Spinal cord (tissue), 10 donors: ENCODE measurements around the gene FBXO48. TPM values are rescaled to one million over a fixed set of nuclear protein-coding genes. Genes with fewer than 3 reads are reported as not detected.

Experiments used
- DNase-seq, 6 donors: peaks; one replicate each; pipeline versions ENCODE4 v3.0.0 to v3.0.0-alpha.2; 2013 to 2015; ENCODE audit warnings: low spot score in 6 of 6, low read depth in 4 of 6
- H3K27ac ChIP-seq: one replicate; pipeline ENCODE4 v1.5.1; 2013; ENCODE audit warnings: low read depth, low read length, control low read depth
- H3K27me3 ChIP-seq: one replicate; pipeline ENCODE4 v1.6.1; 2013; ENCODE audit warnings: low read length; ENCODE audit not compliant: control insufficient read depth, insufficient read depth
- H3K36me3 ChIP-seq: one replicate; pipeline ENCODE4 v1.6.1; 2013; ENCODE audit warnings: low read length; ENCODE audit not compliant: control insufficient read depth, insufficient read depth
- H3K4me1 ChIP-seq: one replicate; pipeline ENCODE4 v1.6.1; 2013; ENCODE audit warnings: low read length; ENCODE audit not compliant: control insufficient read depth, insufficient read depth
- H3K4me3 ChIP-seq: one replicate; pipeline ENCODE4 v1.5.1; 2013; ENCODE audit warnings: low read depth, low read length, control low read depth
- H3K9me3 ChIP-seq: one replicate; pipeline ENCODE4 v1.6.1; 2013; ENCODE audit warnings: low read length; ENCODE audit not compliant: control insufficient read depth, insufficient read depth
- WGBS: methylation state at CpG from one replicate; pipeline ENCODE4 v1.1.5; 2013; ENCODE audit warnings: missing lambda C conversion rate; ENCODE audit not compliant: insufficient coverage; 5-methylcytosine and 5-hydroxymethylcytosine counted together
- polyA plus RNA-seq, 2 donors: library from polyadenylated mRNA; unstranded; fragments of 120-200 nt; gene quantifications; one replicate each; pipeline ENCODE4 v1.2.1, GENCODE V29; 2013; ENCODE audit not compliant: insufficient read length in 2 of 2
- total RNA-seq, 2 donors: library from RNA; depleted of rRNA in 1 of 2; stranded (reverse); fragments of 120-200 nt in 1 of 2; fragments of >200 nt in 1 of 2; gene quantifications; one replicate each; pipeline versions ENCODE4 v1.2.3 to v1.2.4, GENCODE V29; 2013 to 2014
- donor health status: healthy.

FBXO48 gene
- total and polyA plus RNA-seq, 4 donors = 0.72 to 2.3 (median 1.7) TPM

DNA sequence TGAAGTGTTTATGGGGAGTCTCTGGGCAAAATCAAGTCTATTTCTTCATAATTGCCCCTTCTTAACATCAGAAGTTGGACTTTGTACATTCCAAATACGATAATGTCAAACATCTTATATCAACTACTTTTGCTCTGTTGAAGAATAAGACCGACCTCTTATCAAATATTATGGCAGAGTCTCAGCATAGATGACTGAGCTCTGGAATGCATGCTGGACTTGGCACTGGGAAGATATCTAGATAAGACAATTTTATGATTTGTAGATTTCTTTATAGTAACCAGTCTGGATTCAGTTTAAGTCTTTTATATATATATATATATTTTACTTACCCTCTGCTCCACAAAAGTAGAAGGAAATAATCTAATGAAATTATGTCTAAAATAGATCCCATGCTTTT is 8.5 kb upstream of the FBXO48 start:
- WGBS = no CpG with 5 or more reads among the region's 2 CpGs

DNA sequence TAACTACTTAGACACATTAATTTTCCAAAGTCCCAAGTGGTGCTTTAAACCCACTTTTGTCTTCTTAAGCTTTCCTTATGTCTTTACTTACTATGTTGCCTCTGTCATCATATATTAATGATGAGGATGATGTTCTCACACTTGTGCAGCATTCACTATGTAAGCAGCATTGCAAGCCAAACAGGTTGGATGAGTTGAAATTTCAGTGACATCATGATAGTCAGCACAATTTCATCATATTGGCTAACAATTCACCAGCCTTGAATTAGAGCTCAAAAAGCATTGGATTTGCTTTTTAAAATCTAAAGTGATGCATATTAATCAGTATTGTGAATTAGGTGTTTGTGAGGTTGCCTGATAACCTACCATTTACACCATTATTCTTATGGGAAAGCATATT is 8.0 kb upstream of the FBXO48 start:
- no peaks in the 10 kb centered on the region for H3K36me3 ChIP-seq
- no peak overlapping the region for H3K4me3 ChIP-seq
- no peaks in the 10 kb centered on the region for H3K4me1 ChIP-seq
- no peak for DNase-seq
- no peaks in the 10 kb centered on the region for H3K27me3 ChIP-seq
- H3K9me3 ChIP-seq = no peaks in the 10 kb centered on the region
- H3K27ac ChIP-seq = no peak overlapping the region

More for the DNA sequence above, 8.5 kb upstream of the FBXO48 start:
- Histone ChIP-seq H3K4me1 (no peaks in the 10 kb centered on the region), H3K27me3 (no peaks in the 10 kb centered on the region), H3K27ac (no peak overlapping the region), H3K36me3 (no peaks in the 10 kb centered on the region), H3K4me3 (no peak overlapping the region), H3K9me3 (no peaks in the 10 kb centered on the region)
- no peak for DNase-seq

DNA sequence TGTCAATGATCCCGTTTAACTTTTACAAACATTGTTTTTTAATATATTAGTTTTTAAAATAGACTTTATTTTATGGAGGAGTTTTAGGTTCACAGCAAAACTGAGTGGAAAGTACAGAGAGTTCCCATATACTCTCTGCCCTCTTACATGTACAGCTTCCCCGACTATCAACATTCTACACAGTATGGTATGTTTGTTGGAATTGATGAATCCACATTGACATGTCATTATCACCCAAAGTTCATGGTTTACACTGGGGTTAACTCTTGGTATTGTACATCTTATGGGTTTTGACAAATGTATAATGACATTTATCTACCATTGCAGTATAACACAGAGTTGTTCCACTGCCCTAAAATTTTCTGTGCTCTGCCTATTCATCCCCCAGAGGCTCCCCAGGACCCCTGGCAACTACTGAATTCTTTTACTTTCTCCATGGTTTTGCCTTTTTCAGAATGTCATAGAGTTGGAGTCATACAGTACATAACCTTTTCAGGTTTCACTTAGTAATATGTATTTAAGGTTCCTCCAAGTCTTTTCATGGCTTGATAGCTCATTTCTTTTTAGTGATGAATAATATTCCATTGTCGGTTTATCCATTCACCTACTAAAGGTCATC is 5.8 kb upstream of the FBXO48 start:
- H3K36me3 ChIP-seq = no peaks in the 10 kb centered on the region
- no peak overlapping the region for H3K4me3 ChIP-seq
- WGBS = no CpG with 5 or more reads among the region's 3 CpGs
- no peaks in the 10 kb centered on the region for H3K4me1 ChIP-seq
- H3K27me3 ChIP-seq = no peaks in the 10 kb centered on the region
- no peak for DNase-seq
- no peak overlapping the region for H3K27ac ChIP-seq
- H3K9me3 ChIP-seq = no peaks in the 10 kb centered on the region

DNA sequence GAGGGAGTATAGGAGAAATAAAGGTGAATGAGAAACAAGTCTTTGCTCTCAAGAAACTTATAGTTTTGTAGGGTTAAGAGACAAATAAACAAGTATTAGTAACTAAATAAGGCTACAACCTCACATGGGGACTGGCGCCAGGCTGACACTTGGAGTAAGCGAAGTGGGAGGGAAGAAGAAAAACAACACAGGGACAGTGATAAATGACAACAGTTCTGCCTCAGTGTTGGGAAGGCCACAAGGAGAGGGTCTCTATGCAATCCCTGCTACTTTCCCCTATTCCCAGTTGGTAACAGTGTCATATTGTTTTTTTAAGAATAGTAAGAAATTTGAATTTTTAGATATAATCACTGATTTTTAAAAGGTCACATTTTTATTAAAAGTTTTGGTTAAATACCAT is 4.3 kb upstream of the FBXO48 start:
- Histone ChIP-seq H3K27me3 (no peaks in the 10 kb centered on the region), H3K36me3 (no peaks in the 10 kb centered on the region), H3K4me3 (no peak overlapping the region), H3K27ac (no peak overlapping the region), H3K9me3 (no peaks in the 10 kb centered on the region), H3K4me1 (no peaks in the 10 kb centered on the region)
- DNase-seq = no peak
- 60% methylated on average over 2 of the region's 2 CpGs for WGBS

DNA sequence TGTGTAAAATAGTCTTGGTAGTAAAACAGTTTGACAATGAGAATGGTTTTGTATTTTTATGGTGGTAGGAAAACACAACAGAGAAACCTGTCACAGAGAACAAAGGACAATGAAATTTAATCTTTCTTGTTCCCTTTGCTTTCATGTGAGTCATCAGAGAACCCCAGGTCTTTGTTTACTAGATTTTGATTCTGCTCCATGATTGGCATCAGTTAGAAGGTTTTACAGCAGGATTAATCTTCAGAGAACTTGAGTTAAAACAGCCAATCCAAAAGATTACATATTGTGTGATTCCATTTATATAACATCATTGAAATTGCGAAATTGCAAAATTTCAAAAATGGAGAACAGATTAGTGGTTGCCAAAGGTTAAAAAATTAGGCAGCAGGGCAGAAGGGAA is 2.8 kb upstream of the FBXO48 start:
- no peak overlapping the region for H3K27ac ChIP-seq
- no peaks in the 10 kb centered on the region for H3K36me3 ChIP-seq
- WGBS = 71% methylated on average over 1 of the region's 1 CpG
- H3K9me3 ChIP-seq = no peaks in the 10 kb centered on the region
- H3K27me3 ChIP-seq = no peaks in the 10 kb centered on the region
- H3K4me1 ChIP-seq = no peaks in the 10 kb centered on the region
- no peak overlapping the region for H3K4me3 ChIP-seq
- DNase-seq = no peak

GRCh38 chr2:68468801-68469200 is 1.7 kb upstream of the FBXO48 start:
- H3K4me3 ChIP-seq = no peak overlapping the region
- WGBS = 100% methylated on average over 1 of the region's 2 CpGs
- H3K36me3 ChIP-seq = no peaks in the 10 kb centered on the region
- no peaks in the 10 kb centered on the region for H3K9me3 ChIP-seq
- no peak overlapping the region for H3K27ac ChIP-seq
- H3K4me1 ChIP-seq = no peaks in the 10 kb centered on the region
- no peak for DNase-seq
- no peaks in the 10 kb centered on the region for H3K27me3 ChIP-seq

GRCh38 chr2:68466778-68467076 is 367 bp downstream of the FBXO48 start:
- H3K27ac ChIP-seq = peak overlapping the region; percentile 84
- WGBS = 0% methylated on average over 18 of the region's 18 CpGs
- H3K4me3 ChIP-seq = peak overlapping the region; percentile 92
- H3K9me3 ChIP-seq = no peaks in the 10 kb centered on the region
- H3K27me3 ChIP-seq = no peaks in the 10 kb centered on the region
- peak in 1 of 6 donors; percentile 29 for DNase-seq
- no peaks in the 10 kb centered on the region for H3K4me1 ChIP-seq
- H3K36me3 ChIP-seq = no peaks in the 10 kb centered on the region

GRCh38 chr2:68466361-68466777 is 725 bp downstream of the FBXO48 start:
- WGBS = 7% methylated on average over 5 of the region's 11 CpGs
- DNase-seq = peak in 1 of 6 donors; percentile 45

DNA sequence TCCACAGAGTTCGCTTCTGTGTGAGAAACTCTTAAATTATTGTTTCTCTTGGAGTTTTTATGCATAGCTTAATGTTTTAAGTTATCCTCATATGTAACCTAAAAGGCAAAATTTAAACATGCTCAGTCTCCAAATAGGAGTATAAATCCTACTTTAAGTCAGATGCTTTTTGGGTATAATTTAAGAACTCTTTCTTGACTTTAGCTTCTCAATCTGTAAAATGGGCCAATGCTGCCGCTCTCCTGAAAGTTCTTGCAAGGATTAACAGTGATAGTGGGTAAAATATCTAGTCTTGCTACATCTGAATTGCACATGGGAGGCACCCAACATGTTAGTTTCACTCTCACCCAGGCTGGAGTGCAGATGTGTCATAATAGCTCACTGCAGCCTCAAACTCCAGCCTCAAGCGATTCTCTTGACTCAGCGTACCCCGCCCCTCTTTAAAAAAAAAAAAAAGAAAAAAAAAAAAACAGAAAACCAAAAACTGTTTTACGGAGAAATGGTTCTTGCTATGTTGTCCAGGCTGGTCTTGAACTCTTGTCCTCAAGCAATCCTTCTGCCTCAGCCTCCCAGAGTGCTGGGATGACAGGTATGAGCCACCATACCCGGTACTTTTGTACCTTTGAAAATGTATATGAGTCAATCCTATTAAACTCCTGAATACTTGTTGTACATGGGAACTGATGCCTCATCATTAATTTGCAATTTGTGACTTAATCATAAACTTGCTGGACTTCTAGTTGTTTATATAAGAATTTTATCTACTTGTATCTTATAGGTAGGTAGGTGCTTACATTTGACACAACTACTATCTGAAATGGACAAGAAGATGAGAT is 1.8 kb downstream of the FBXO48 start:
- WGBS = 100% methylated on average over 2 of the region's 7 CpGs

More at GRCh38 chr2:68466361-68466777, 725 bp downstream of the FBXO48 start:
- Histone ChIP-seq H3K36me3 (no peaks in the 10 kb centered on the region), H3K4me1 (no peaks in the 10 kb centered on the region), H3K27ac (peak overlapping the region; percentile 84), H3K4me3 (peak overlapping the region; percentile 92), H3K9me3 (no peaks in the 10 kb centered on the region), H3K27me3 (no peaks in the 10 kb centered on the region)

DNA sequence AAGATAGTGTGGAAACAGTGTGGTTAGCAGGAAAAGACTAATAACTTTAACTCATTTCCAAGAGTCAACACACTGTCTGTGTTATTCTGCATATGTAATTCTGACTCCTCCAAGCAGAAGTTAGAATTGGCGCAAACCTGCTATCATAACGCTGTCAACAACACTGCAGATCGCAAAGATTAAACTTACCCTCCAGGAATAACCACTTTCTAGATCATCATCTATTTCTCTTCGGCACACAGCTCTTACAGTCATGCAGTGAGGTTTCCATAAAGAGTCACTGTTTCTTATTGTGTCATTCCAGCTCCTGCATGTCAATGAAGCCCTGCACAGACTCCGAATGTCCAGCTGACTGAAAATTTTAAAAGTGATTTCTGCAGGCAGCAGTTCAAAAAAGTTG is 2.4 kb downstream of the FBXO48 start:
- 86% methylated on average over 5 of the region's 5 CpGs for WGBS
- no peaks in the 10 kb centered on the region for H3K9me3 ChIP-seq
- no peak overlapping the region for H3K4me3 ChIP-seq
- H3K36me3 ChIP-seq = no peaks in the 10 kb centered on the region
- no peak overlapping the region for H3K27ac ChIP-seq
- no peaks in the 10 kb centered on the region for H3K27me3 ChIP-seq
- H3K4me1 ChIP-seq = no peaks in the 10 kb centered on the region
- no peak for DNase-seq

More for the DNA sequence above, 1.8 kb downstream of the FBXO48 start:
- H3K9me3 ChIP-seq = no peaks in the 10 kb centered on the region
- H3K4me3 ChIP-seq = no peak overlapping the region
- no peaks in the 10 kb centered on the region for H3K36me3 ChIP-seq
- H3K27me3 ChIP-seq = no peaks in the 10 kb centered on the region
- no peaks in the 10 kb centered on the region for H3K4me1 ChIP-seq
- no peak for DNase-seq
- no peak overlapping the region for H3K27ac ChIP-seq
